Activated CD4-positive, alpha-beta T cell treated with anti-CD3 and anti-CD28 coated beads for 4 hours (primary cell): ENCODE measurements around the gene CHST11.
A peak's percentile ranks its signal among the peaks of the same experiment; 100 is the strongest.

ENCODE experiments used
- DNase-seq, 2 donors: peaks; one replicate each; pipeline ENCODE4 v3.0.0-alpha.2; 2020

CHST11 gene

GRCh38 chr12:104460973-104461698, 4.4 kb downstream of the CHST11 start:
- DNase-seq = no peak

DNA sequence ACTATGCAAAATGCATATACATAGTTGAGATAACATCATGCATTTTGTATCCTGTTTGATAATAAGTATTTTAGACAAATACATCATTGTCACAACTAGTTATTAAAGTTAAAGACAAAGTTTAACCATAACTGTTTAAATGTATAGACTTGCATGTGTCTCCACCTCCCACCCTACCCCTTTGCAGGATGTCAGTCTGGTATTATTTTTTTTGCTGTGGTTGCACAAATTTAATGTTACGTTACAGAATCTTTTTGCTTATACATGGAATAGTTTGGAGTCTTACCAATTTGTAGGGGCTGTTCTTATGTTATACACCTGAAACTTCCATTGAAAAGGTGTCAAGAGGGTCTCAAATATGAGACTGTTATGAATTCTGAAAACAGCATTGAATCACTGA, 5.6 kb downstream of the CHST11 start:
- no peak for DNase-seq

DNA sequence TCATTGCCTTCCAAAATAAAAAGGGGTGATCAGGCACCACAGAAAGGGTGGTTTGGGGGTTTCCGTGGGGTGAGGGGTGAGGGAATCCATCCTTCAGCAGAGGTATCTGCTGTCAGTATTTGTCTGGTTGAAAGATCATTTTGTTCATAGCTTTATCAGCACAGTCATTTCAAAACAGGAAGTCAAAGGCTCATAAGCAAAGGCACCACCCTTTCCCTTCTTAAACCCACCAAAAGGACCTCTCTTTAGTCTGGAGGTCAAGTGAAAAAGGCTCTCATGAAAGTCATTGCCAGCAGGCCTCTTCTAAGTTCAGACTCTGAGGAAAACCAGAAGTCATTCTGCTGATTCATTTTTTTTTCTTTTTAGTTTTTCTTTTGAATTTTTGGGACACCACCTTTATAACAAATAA, 6.2 kb downstream of the CHST11 start:
- peak; percentile 21 to 24 for DNase-seq

DNA sequence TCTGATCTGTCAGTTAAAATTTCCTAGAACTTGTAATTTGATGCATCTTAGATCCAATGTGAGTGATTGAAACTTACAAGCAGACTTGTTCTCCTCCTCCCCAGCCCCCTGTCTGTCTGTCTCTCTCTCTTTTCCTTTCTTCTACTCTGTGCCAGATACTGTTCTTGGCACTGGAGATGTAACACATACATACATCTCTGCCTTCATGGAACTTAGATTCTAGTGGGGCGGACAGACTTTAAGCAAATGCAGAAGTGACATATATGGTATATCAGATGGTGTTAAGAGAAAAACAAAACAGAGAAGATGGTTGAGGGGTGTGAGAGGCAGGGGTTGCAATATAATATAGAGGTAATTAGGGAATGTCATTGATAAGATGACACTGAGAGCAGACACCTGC, 6.6 kb downstream of the CHST11 start:
- no peak for DNase-seq

DNA sequence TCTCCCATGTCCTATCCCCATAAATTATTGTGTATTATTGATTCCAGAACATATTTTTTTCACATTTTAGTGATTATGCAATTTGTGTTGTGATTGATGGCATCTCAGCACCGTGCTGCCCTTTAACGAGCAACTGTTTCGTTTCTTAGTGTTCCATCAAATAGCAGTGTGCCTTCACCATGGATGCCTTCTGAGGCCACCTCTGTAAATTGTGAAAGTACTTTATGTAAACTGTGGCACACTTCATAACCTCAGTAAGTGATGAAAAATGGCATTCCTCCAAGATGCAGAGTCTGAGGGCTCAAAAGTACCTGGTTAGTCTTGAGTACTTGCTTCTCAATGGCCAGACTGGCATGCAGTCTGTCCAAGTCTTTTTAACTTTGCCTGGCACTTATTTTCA, 8.2 kb downstream of the CHST11 start:
- DNase-seq = no peak

- no peak for DNase-seq
Observed at GRCh38 chr12:104466709-104467345, 10.1 kb downstream of the CHST11 start.

GRCh38 chr12:104467346-104467837, 10.6 kb downstream of the CHST11 start:
- DNase-seq = no peak

DNA sequence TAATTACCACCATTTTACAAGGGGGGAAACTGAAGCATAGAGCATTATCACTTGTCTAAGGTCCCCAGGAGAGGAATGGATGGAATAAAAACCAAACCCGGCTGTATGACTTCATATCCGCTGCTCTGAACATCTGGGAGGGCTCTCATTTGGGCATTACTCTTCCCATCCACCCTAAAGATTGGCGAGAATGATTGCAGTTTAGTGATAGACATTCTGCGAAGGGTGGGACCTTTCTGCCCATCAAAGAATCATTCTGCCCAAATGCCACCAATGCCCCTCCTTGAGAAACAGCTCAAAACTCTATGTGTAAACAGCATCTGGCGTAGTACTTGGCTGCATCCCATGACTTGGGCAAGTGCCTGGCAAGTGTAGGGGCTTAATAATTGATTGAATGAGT, 11.6 kb downstream of the CHST11 start:
- DNase-seq = no peak

- no peak for DNase-seq
Observed at GRCh38 chr12:104469066-104469465, 12.3 kb downstream of the CHST11 start.

DNA sequence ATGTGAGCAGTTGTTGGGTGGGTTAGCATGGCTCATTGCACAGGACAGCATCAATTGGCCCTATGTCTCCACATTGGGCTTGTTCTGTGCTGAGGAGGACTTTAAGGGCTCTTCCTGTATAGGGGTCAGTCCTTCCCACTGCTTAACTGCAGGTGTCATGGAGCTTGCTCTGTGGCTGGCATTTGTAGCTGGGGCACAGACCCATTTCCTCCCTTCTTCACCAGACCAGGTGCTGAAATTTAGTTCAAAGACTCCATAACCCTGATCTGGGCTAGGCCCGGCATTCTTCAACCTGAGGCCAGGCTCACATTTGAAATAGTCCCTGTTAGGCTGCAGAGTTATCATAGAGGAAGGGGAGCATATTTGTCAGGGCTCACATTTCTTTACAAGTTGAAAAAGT, 12.8 kb downstream of the CHST11 start:
- DNase-seq = no peak

GRCh38 chr12:104470521-104470920, 13.8 kb downstream of the CHST11 start:
- DNase-seq = no peak

- DNase-seq = no peak
Observed at GRCh38 chr12:104471336-104471735, 14.6 kb downstream of the CHST11 start.

GRCh38 chr12:104472748-104473147, 16.0 kb downstream of the CHST11 start:
- no peak for DNase-seq

- no peak for DNase-seq
Observed at GRCh38 chr12:104473374-104473983, 16.7 kb downstream of the CHST11 start.

- DNase-seq = no peak
Observed at GRCh38 chr12:104475271-104475670, 18.5 kb downstream of the CHST11 start.

DNA sequence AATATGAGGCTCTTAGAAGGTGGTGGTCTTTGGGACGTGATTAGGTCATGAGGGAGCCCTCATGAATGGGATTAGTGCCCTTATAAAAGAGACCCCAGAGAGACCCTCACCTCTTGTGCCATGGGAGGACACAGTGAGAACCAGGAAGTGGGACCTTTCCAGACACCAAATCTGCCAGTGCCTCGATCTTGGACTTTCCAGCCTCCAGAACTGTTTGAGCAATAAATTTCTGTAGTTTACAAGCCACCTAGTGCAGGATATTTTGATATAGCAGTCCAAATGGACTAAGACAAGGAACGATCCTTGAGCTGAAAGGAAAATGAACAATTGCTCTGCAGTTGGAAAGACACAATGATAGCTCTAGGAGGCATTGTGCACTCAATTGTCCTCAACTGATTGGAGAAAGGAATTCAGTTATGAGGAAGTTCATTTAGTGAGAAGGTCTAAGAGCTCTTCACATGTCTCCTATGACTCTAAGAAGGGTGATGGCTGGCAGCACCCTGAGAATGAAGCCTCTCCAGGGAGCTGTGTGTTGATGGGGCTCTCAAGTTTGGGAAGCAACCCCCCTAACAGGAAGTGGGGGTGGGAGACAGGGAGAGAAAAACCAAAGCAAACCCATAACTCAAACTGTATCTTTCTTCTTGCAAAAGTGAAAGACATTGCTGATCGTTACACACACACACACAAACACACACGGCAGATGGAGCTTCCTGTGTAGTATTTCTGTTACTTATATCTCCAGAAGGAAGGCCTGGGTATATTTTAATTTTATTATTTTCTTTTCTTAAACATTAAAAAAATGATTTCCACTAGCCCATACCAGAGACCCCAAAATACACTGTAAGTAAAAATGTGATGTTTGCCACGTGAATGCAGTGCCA, 21.0 kb downstream of the CHST11 start:
- DNase-seq = no peak

- peak; percentile 33 to 35 for DNase-seq
Observed at GRCh38 chr12:104478396-104479122, 21.8 kb downstream of the CHST11 start.

DNA sequence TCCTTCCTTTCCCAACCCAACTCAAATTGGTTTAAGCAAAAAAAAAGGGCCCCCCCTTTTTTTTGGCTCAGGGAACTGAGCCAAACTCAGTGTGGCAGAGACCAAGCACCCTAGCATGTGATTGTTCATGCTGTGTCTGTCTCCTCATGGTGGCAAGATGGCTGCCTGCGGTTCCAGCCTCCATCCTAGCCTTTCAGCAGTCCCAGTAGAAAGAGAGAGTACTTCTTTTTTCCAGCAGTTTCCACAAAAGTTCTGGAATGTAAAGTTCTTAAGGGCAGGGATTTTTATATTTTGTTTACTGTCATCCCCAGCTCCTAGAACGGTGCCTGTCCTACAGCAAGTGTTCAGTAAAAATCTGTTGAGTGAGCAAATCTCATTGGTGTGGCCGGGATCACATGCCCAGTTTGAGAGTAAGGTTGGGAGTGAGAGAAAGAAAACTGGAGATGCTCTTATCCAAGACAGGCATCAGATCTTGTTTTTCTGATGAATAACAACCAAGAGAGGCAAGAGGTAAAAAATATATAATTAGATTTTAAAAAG, 22.4 kb downstream of the CHST11 start:
- no peak for DNase-seq

DNA sequence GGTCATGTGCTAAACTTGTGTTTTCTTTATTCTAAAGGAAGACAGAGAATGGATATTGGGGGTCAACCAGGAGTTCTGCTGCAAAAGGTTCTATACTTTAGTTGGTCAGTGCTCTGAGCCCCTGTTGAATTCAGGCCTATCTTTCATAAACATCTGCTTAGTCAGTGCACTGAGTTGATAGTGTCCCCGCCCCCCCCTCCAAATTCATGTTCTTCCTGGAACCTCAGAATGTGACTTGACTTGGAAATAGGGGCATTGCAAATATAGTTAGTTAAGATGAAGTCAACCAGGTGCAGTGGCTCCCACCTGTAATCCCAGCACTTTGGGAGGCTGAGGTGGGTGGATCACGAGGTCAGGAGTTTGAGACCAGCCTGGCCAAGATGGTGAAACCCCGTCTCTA, 23.3 kb downstream of the CHST11 start:
- no peak for DNase-seq

DNA sequence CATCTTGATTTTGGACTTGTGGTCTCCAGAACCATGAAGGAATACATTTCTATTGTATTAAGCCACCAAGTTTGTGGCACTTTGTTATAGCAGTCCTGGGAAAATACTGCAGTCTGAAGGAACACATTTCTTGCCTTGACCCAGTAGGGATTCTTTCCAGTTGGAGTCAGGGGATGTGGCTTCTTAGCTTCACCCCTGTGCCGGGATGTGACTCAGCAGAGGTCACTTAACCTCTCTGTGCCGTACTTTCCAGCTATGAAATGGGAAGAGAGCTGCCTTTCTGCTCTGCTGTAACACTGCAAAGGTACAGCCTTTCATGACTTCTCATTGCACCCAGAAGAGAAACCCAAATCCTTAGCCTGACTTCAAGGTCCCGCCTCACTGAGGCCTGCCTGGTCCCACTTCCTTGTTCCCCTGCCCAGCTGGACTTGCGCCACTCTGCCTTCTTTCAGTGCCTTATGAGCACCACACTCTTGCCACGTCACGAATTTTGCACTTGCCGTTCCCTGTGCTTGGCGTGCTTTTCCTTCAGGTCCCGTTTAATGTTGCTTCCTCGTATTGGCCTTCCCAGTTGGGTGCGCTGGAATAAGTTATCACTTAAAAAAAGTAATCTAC, 24.2 kb downstream of the CHST11 start:
- no peak for DNase-seq

GRCh38 chr12:104482113-104482512, 25.4 kb downstream of the CHST11 start:
- no peak for DNase-seq

- DNase-seq = no peak
Observed at GRCh38 chr12:104482748-104483147, 26.0 kb downstream of the CHST11 start.
